ENCODE results near the gene SLC25A47. TPM values are rescaled to one million over a fixed set of nuclear protein-coding genes. Genes with fewer than 3 reads are reported as not detected.

The SLC25A47 gene
- total and polyA plus RNA-seq, 2 donors (not counting 3 experiments of a cell fraction or from before 2014, with no cell fraction given): not detected

DNA sequence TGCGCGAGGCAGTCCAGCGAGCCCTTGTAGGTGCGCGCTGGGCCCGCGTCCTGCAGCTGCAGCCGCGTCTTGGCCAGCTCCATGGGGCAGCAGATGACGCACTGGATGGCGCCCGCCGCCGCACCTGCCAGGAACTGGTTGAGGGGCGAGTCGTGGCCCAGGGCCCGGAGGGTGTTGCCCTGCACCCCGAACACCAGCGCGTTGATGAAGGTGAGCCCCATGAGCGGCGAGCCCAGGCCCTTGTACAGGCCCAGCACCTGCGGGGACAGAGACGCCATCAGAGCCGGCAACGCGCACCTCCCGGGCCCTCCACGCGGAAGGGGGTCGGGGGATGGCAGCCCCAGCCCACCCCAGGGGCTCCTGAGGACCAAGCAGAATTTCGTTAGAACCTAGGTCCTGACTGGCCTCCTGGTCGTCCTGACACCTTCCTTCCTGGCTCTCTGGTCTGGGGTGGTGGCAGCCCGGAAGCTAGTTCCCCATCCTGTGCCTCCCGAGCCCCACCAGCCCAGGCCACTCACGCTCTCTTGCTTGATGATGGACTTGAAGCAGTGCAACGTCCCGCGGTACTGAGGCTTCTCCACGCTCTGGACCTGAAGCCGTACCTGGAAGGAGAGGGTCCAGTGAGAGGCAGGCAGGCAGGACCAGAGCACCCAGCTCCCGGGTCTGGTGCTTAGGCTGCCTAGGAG lies 30.2 kb upstream of the SLC25A47 start:
- H3K9me1 ChIP-seq (replicated peaks; ENCODE audit: control insufficient read depth, extremely low read depth, insufficient read depth, low read length): no peaks in the 10 kb centered on the region
- no peak overlapping the region for H2AFZ ChIP-seq (ENCODE audit: low read depth, low read length)
- no peak overlapping the region for H3K4me2 ChIP-seq (ENCODE audit: insufficient read depth, low read length)
- dilution Hi-C loops (cut with MboI; ENCODE audit: extremely low pct_ligation_motif_present, low sequenced_read_pairs) (no loop called here), intact Hi-C loops (cut with micrococcal nuclease) (no loop called here)
- H3K36me3 ChIP-seq (ENCODE audit: control insufficient read depth in 2 of 2, extremely low read depth in 1 of 2, insufficient read depth in 2 of 2, low read length in 2 of 2): peaks cover 0 to 44% of the 10 kb centered on the region in 2 experiments
- DNase-seq (ENCODE audit: low read depth, low spot score): no peak
- TF ChIP-seq POLR2A (IDR thresholded peaks at IDR 0.05; ENCODE audit: low read depth, low read length): no peak
- TF ChIP-seq JUN (IDR thresholded peaks at IDR 0.05; ENCODE audit: borderline replicate concordance, insufficient read depth, insufficient read length, low read depth): no peak
- no peak for TF ChIP-seq GATA2 (IDR thresholded peaks at IDR 0.05; ENCODE audit: insufficient read depth, insufficient read length, low read depth, low read length)
- TF ChIP-seq MYC (IDR thresholded peaks at IDR 0.05; ENCODE audit: low read depth, low read length): no peak
- TF ChIP-seq, protein P1, sequence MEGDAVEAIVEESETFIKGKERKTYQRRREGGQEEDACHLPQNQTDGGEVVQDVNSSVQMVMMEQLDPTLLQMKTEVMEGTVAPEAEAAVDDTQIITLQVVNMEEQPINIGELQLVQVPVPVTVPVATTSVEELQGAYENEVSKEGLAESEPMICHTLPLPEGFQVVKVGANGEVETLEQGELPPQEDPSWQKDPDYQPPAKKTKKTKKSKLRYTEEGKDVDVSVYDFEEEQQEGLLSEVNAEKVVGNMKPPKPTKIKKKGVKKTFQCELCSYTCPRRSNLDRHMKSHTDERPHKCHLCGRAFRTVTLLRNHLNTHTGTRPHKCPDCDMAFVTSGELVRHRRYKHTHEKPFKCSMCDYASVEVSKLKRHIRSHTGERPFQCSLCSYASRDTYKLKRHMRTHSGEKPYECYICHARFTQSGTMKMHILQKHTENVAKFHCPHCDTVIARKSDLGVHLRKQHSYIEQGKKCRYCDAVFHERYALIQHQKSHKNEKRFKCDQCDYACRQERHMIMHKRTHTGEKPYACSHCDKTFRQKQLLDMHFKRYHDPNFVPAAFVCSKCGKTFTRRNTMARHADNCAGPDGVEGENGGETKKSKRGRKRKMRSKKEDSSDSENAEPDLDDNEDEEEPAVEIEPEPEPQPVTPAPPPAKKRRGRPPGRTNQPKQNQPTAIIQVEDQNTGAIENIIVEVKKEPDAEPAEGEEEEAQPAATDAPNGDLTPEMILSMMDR (IDR thresholded peaks at IDR 0.05; ENCODE audit: extremely low read depth in 1 of 2, insufficient read depth in 1 of 2, low read depth in 1 of 2, low read length in 2 of 2): no peak
- no peak for TF ChIP-seq EZH2 (IDR thresholded peaks at IDR 0.05; ENCODE audit: borderline replicate concordance, low read depth, low read length, severe bottlenecking)
- TF ChIP-seq MAX (IDR thresholded peaks at IDR 0.05; ENCODE audit: insufficient read depth, insufficient read length): no peak
- no peaks in the 10 kb centered on the region for H3K9me3 ChIP-seq (replicated peaks; ENCODE audit: control insufficient read depth, insufficient read depth, low read length)
- POLR2A ChIA-PET: no interaction called here
- BruUV-seq (replicated peaks): no TSS peak
- H3K79me2 ChIP-seq (ENCODE audit: control insufficient read depth, insufficient read depth, low read length): no peaks in the 10 kb centered on the region
- H4K20me1 ChIP-seq (replicated peaks; ENCODE audit: control insufficient read depth, extremely low read depth, insufficient read depth, low read length): no peaks in the 10 kb centered on the region
- no peak for FAIRE-seq
- H3K9ac ChIP-seq (replicated peaks; ENCODE audit: extremely low read depth, insufficient read depth, low read length): no peak overlapping the region
- H3K27ac ChIP-seq (ENCODE audit: insufficient read depth, low read depth, low read length): no peak overlapping the region
- H3K27me3 ChIP-seq (ENCODE audit: control insufficient read depth in 2 of 2, insufficient read depth in 2 of 2, low read length in 2 of 2): no peaks in the 10 kb centered on the region
- no peaks in the 10 kb centered on the region for H3K4me1 ChIP-seq (ENCODE audit: control insufficient read depth, extremely low read depth, insufficient read depth, low read length)
- CTCF ChIA-PET: interaction anchor here (1.5 to 1.6 kb wide), 2 partner anchors 10 to 85 kb away, joined by 4 to 6 read pairs; no protein-coding TSS in a partner anchor
- H3K4me3 ChIP-seq (replicated peaks in 1 of 3; ENCODE audit: insufficient read depth in 1 of 3, low read depth in 1 of 3, low read length in 3 of 3): no peak overlapping the region
